Measurements from ENCODE around the gene ZNF138.

The ZNF138 gene

GRCh38 chr7:64882341-64883112 is 88.3 kb downstream of the ZNF138 start:
- H3K27ac Mint-ChIP-seq, result no peak overlapping the region
- no peak overlapping the region for H3K4me3 Mint-ChIP-seq
- peaks cover 27% of the 10 kb centered on the region for H3K27me3 Mint-ChIP-seq (ENCODE audit: low read depth, poor library complexity)
- no peaks in the 10 kb centered on the region for H3K4me1 Mint-ChIP-seq
- H3K9me3 Mint-ChIP-seq, result peaks cover 76% of the 10 kb centered on the region
- no peak for DNase-seq
- peaks cover 6% of the 10 kb centered on the region for H3K36me3 Mint-ChIP-seq (ENCODE audit: low read depth)
- TF ChIP-seq CTCF (IDR thresholded peaks at IDR 0.05), result no peak

Measured in nephron progenitor cell (in vitro differentiated cells).